AG04449 (cell line): ENCODE results near the gene PADI4.

Source experiments
- CTCF ChIA-PET: fragments of 350-600 bp; formaldehyde crosslinking; extraction: SDS; loops from one replicate; lab custom pipeline; 2021; ENCODE audit warnings: antibody characterized with exemption; lab: Yijun Ruan, JAX
- POLR2A ChIA-PET: fragments of 400-600, 350-600 bp; formaldehyde crosslinking; extraction: SDS; loops from one replicate; lab custom pipeline; 2020; ENCODE audit warnings: antibody characterized with exemption, inconsistent platforms; lab: Yijun Ruan, JAX
- DNase-seq: peaks from one replicate; pipeline ENCODE4 v3.0.0-alpha.2; 2010; ENCODE audit warnings: low read depth, low spot score
- H3K4me3 ChIP-seq: 2 replicates; pipeline ENCODE4 v1.5.1; 2011; ENCODE audit warnings: low read depth, mild to moderate bottlenecking, control low read depth, low read length
- CTCF ChIP-seq: IDR thresholded peaks from one replicate; pipeline ENCODE4 v1.5.1; 2011; ENCODE audit warnings: mild to moderate bottlenecking, moderate library complexity, low read length, control low read depth, inconsistent platforms; ENCODE audit not compliant: insufficient read depth; ENCODE audit errors: missing control alignments

The PADI4 gene

GRCh38 chr1:17286646-17287045 is 21.4 kb upstream of the PADI4 start:
- CTCF ChIA-PET = interaction anchor here (1.0 to 5.8 kb wide), 3 partner anchors 12 to 224 kb away, joined by 3 to 37 read pairs (median 3); no protein-coding TSS in a partner anchor
- no peak overlapping the region for H3K4me3 ChIP-seq
- DNase-seq = no peak
- no peak for TF ChIP-seq CTCF
- POLR2A ChIA-PET = no interaction called here

GRCh38 chr1:17287130-17287776 is 20.7 kb upstream of the PADI4 start:
- CTCF ChIA-PET = interaction anchor here (0.7 to 5.8 kb wide), 4 partner anchors 13 to 225 kb away, joined by 3 to 37 read pairs (median 3); no protein-coding TSS in a partner anchor

GRCh38 chr1:17289721-17290120 is 18.3 kb upstream of the PADI4 start:
- TF ChIP-seq CTCF = no peak
- CTCF ChIA-PET = interaction anchor here (0.7 to 2.1 kb wide), 6 partner anchors 10 to 168 kb away, joined by 3 to 9 read pairs (median 5); no protein-coding TSS in a partner anchor
- POLR2A ChIA-PET = interaction anchor here (0.8 kb wide), 1 partner anchor 56 kb away, joined by 3 read pairs; no protein-coding TSS in a partner anchor
- no peak overlapping the region for H3K4me3 ChIP-seq
- DNase-seq = no peak

More at GRCh38 chr1:17287130-17287776, 20.7 kb upstream of the PADI4 start:
- TF ChIP-seq CTCF = no peak
- POLR2A ChIA-PET = interaction anchor here (0.6 kb wide), 1 partner anchor 20 kb away, joined by 3 read pairs; no protein-coding TSS in a partner anchor
- no peak overlapping the region for H3K4me3 ChIP-seq
- DNase-seq = peak; percentile 50

- ChIA-PET POLR2A (no interaction called here), CTCF (interaction anchor here (0.7 to 1.6 kb wide), 7 partner anchors 9 to 169 kb away, joined by 3 to 6 read pairs (median 3); no protein-coding TSS in a partner anchor)
- DNase-seq = no peak
- H3K4me3 ChIP-seq = no peak overlapping the region
- TF ChIP-seq CTCF = no peak
Measured at GRCh38 chr1:17290553-17290952, 17.4 kb upstream of the PADI4 start.

GRCh38 chr1:17292299-17293160 is 15.5 kb upstream of the PADI4 start:
- ChIA-PET POLR2A (no interaction called here), CTCF (no interaction called here)
- no peak overlapping the region for H3K4me3 ChIP-seq
- no peak for DNase-seq
- TF ChIP-seq CTCF = no peak
